Gastroesophageal sphincter (tissue), 4 donors: ENCODE measurements around the gene JAM3. TPM values are rescaled to one million over a fixed set of nuclear protein-coding genes. Genes with fewer than 3 reads are reported as not detected.

Experiments
- ATAC-seq: fragments of 150-250 bp; one replicate; pipeline ENCODE4 v1.9.1; 2016; ENCODE audit warnings: mild to moderate bottlenecking, moderate library complexity
- H3K27ac ChIP-seq, 4 donors: fragments of 200-600 bp; sonication (generic) in 3 of 4; 1 replicate in 3 of 4; 2 replicates in 1 of 4; pipeline ENCODE4 v1.5.1; 2016 to 2019
- H3K27me3 ChIP-seq: fragments of 200-600 bp; sonication (generic); one replicate; pipeline ENCODE4 v1.5.1; 2019
- H3K36me3 ChIP-seq, 2 donors: fragments of 200-600 bp; sonication (generic); one replicate each; pipeline ENCODE4 v1.5.1; 2019; ENCODE audit warnings: control low read depth in 1 of 2
- H3K4me1 ChIP-seq, 3 donors: fragments of 200-600 bp; sonication (generic); 1 replicate in 2 of 3; 2 replicates in 1 of 3; pipeline ENCODE4 v1.5.1; 2016 to 2019; ENCODE audit warnings: control low read depth in 2 of 3
- H3K4me3 ChIP-seq, 2 donors: fragments of 200-600 bp; sonication (generic); one replicate each; pipeline ENCODE4 v1.5.1; 2019; ENCODE audit warnings: mild to moderate bottlenecking in 1 of 2, moderate library complexity in 1 of 2
- H3K9me3 ChIP-seq, 3 donors: fragments of 200-600 bp; sonication (generic); one replicate each; pipeline ENCODE4 v1.5.1; 2017 to 2019; ENCODE audit warnings: control low read depth in 2 of 3
- EP300 ChIP-seq: sonication (generic); formaldehyde crosslinking; IDR thresholded peaks from one replicate; pipeline ENCODE4 v1.6.1; 2017; ENCODE audit warnings: antibody characterized with exemption, mild to moderate bottlenecking
- POLR2A ChIP-seq, 2 donors: fragments of 450-650 bp; IDR thresholded peaks; one replicate each; pipeline ENCODE4 v1.6.1; 2017; ENCODE audit warnings: antibody characterized with exemption in 2 of 2, mild to moderate bottlenecking in 2 of 2, moderate library complexity in 1 of 2
- POLR2AphosphoS5 ChIP-seq: sonication (generic); formaldehyde crosslinking; IDR thresholded peaks from one replicate; pipeline ENCODE4 v1.6.1; 2017; ENCODE audit warnings: antibody characterized with exemption
- WGBS, 2 donors: methylation state at CpG; one replicate each; pipeline ENCODE4 v1.1.5; 2018; ENCODE audit warnings: low coverage in 1 of 2; 5-methylcytosine and 5-hydroxymethylcytosine counted together
- total RNA-seq, 4 donors: library from RNA; depleted of rRNA; stranded (reverse); fragments of >200 nt; gene quantifications; one replicate each; pipeline ENCODE4 v1.1.0, GENCODE V29; 2016
- TF ChIP-seq, protein P1 (sequence below), 4 experiments: fragments of 200-600 bp in 2 of 4; fragments of 450-650 bp in 2 of 4; sonication (generic) in 1 of 4; IDR thresholded peaks; one replicate each; pipeline ENCODE4 v1.5.1; 2017 to 2019; ENCODE audit warnings: antibody characterized with exemption in 4 of 4, mild to moderate bottlenecking in 2 of 4, moderate library complexity in 2 of 4

The JAM3 gene
- total RNA-seq, 4 donors from 2014 or later: 91.0 to 163 (median 104) TPM

GRCh38 chr11:134062265-134063123 is 6.4 kb upstream of the JAM3 start:
- Histone ChIP-seq H3K27me3 (no peaks in the 10 kb centered on the region), H3K9me3 (no peaks in the 10 kb centered on the region), H3K27ac (no peak overlapping the region), H3K36me3 (no peaks in the 10 kb centered on the region), H3K4me1 (no peaks in the 10 kb centered on the region), H3K4me3 (no peak overlapping the region)
- TF ChIP-seq EP300 (no peak), POLR2AphosphoS5 (no peak), POLR2A (IDR thresholded peaks at IDR 0.05) (no peak)
- TF ChIP-seq, protein P1, sequence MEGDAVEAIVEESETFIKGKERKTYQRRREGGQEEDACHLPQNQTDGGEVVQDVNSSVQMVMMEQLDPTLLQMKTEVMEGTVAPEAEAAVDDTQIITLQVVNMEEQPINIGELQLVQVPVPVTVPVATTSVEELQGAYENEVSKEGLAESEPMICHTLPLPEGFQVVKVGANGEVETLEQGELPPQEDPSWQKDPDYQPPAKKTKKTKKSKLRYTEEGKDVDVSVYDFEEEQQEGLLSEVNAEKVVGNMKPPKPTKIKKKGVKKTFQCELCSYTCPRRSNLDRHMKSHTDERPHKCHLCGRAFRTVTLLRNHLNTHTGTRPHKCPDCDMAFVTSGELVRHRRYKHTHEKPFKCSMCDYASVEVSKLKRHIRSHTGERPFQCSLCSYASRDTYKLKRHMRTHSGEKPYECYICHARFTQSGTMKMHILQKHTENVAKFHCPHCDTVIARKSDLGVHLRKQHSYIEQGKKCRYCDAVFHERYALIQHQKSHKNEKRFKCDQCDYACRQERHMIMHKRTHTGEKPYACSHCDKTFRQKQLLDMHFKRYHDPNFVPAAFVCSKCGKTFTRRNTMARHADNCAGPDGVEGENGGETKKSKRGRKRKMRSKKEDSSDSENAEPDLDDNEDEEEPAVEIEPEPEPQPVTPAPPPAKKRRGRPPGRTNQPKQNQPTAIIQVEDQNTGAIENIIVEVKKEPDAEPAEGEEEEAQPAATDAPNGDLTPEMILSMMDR (IDR thresholded peaks at IDR 0.05): no peak
- WGBS, 2 donors: 77 to 81% methylated on average over 11 to 17 of the region's 24 CpGs
- ATAC-seq: no peak

DNA sequence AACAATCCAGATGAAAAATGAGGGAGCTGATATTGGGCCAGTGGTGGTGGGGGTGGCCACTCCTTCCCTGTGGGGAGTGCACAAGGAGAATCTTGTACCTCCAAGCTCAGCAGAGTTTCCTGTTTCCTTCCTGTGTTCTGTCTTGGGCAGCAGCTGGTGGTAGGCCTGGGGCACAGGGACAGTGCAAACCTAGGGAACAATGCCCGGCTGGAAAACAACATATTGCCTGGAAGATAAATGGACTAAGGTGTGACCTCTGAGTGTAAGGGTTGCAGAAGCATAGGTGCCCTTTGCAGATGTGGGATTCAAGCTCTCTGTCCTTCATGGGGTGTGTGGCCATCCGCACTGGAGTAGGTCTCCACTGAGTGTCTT is 5.8 kb upstream of the JAM3 start:
- Histone ChIP-seq H3K9me3 (no peaks in the 10 kb centered on the region), H3K27me3 (no peaks in the 10 kb centered on the region), H3K27ac (no peak overlapping the region), H3K36me3 (no peaks in the 10 kb centered on the region), H3K4me1 (no peaks in the 10 kb centered on the region), H3K4me3 (no peak overlapping the region)
- 100% methylated on average over 1 of the region's 2 CpGs for WGBS, 2 donors
- ATAC-seq: no peak
- no peak for TF ChIP-seq POLR2AphosphoS5
- no peak for TF ChIP-seq EP300
- TF ChIP-seq, protein P1 (IDR thresholded peaks at IDR 0.05): no peak
- TF ChIP-seq POLR2A (IDR thresholded peaks at IDR 0.05): no peak

DNA sequence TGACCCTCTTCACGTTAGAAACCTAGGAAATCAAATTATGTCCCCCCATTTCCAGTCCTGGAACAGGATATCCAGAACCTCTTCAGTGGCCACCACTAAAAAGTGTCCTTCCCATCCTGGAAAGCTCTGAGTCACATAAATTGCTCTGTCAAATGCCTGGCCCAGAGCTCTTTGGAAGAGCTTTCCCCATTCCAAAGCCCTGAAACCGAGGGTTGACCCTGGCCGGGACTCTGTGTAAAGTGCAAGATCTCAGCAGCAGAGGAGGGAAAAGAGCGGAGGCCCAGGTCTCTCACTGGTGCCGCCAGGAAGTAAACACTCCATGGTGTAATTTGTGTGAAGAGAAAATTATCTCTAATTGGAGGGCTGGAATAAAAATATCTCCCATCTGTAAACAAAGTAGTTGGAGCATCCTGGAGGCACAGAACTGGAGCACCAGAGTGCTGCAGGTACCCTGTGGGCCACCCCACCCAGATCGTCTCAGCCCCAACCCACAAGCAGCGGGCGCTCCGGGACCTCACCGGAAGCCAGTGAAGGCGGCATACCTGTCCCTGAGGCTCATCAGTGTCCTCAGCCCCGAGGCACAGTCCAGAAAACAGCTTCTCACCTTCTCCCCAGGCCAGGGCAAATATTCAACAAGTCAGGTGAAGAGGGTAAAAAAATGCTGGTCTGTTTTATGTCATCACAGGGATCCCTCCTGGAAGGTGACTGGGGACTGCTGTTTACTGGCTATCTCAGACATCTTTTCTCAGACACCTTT is 4.7 kb upstream of the JAM3 start:
- no peaks in the 10 kb centered on the region for H3K36me3 ChIP-seq
- TF ChIP-seq, protein P1 (IDR thresholded peaks at IDR 0.05): no peak
- no peak for TF ChIP-seq POLR2A (IDR thresholded peaks at IDR 0.05)
- no peaks in the 10 kb centered on the region for H3K27me3 ChIP-seq
- no peak overlapping the region for H3K4me3 ChIP-seq
- no peak overlapping the region for H3K27ac ChIP-seq
- H3K4me1 ChIP-seq: peaks cover 0 to 6% (median 0%) of the 10 kb centered on the region in 3 donors
- H3K9me3 ChIP-seq: no peaks in the 10 kb centered on the region
- 72% methylated on average over 2 of the region's 12 CpGs; no CpG with 5 or more reads in 1 of the 2 donors for WGBS, 2 donors
- ATAC-seq: no peak

DNA sequence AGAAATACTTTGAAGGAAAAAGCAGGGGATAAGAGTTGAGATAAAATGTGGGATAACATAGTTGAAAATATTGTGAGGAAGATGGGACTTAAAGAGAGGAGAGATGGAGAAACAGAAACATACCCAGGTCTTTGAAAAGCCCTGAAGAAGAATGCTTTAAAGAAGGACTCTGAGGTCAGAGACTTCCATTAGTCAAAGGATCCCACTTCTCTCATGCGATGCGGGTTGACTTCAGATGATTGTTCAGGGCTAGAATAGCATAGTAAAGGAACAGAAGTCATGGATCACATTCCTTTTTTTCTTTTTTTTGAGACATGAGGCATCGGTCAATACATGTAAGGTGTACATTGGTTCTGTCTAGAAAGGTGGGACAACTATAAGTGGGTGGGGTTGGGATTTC is 3.5 kb upstream of the JAM3 start:
- Histone ChIP-seq H3K27me3 (no peaks in the 10 kb centered on the region), H3K4me1 (peaks cover 0 to 18% (median 0%) of the 10 kb centered on the region in 3 donors), H3K27ac (no peak overlapping the region), H3K4me3 (no peak overlapping the region), H3K36me3 (no peaks in the 10 kb centered on the region), H3K9me3 (no peaks in the 10 kb centered on the region)
- WGBS, 2 donors: 79 to 90% methylated on average over 2 to 3 of the region's 3 CpGs
- no peak for ATAC-seq
- TF ChIP-seq EP300 (no peak), POLR2A (IDR thresholded peaks at IDR 0.05) (no peak), POLR2AphosphoS5 (no peak)
- TF ChIP-seq, protein P1 (IDR thresholded peaks at IDR 0.05): no peak
